PC-3 (cell line): ENCODE data around the gene DNAH1. TPM values are rescaled to one million over a fixed set of nuclear protein-coding genes. Genes with fewer than 3 reads are reported as not detected.

ENCODE experiments used
- ATAC-seq: fragments of 200-7000 bp; cut with Tn5 transposase; 2 replicates; pipeline ENCODE4 v1.9.1; 2020; ENCODE audit warnings: mild to moderate bottlenecking, moderate library complexity
- BruUV-seq: library from RNA; stranded (reverse); fragments of 400-500 nt; replicated peaks from 2 replicates; lab custom pipeline; 2021; lab: Mats Ljungman, UMichigan
- CTCF ChIA-PET: fragments of 300-600 bp; sonication (Branson Sonifier 250); formaldehyde crosslinking; loops from one replicate; lab custom pipeline; 2022; ENCODE audit warnings: antibody characterized with exemption; lab: Charles Lee
- POLR2A ChIA-PET: fragments of 300-600 bp; sonication (Branson Sonifier 250); formaldehyde crosslinking; loops from one replicate; lab custom pipeline; 2022; ENCODE audit warnings: antibody characterized with exemption; ENCODE audit not compliant: unreplicated experiment; lab: Charles Lee
- DNase-seq: peaks from one replicate; pipeline ENCODE4 v3.0.0-alpha.2; 2015
- H2AFZ ChIP-seq: fragments of 300-600 bp; sonication (generic); 2 replicates; pipeline ENCODE4 v1.6.0; 2016; ENCODE audit warnings: antibody characterized with exemption, low read length
- H3F3A ChIP-seq: fragments of 300-600 bp; sonication (generic); one replicate; pipeline ENCODE4 v1.6.0; 2017; ENCODE audit warnings: antibody characterized with exemption, low read length, control low read depth, mild to moderate bottlenecking; ENCODE audit not compliant: unreplicated experiment
- H3K27ac ChIP-seq: fragments of 300-600 bp; sonication (generic); 2 replicates; pipeline ENCODE4 v1.5.1; 2016; ENCODE audit warnings: mild to moderate bottlenecking, low read length
- H3K27me3 ChIP-seq: fragments of 300-600 bp; sonication (generic); 2 replicates; pipeline ENCODE4 v1.6.1; 2016; ENCODE audit warnings: low read length, mixed read lengths
- H3K36me3 ChIP-seq: fragments of 300-600 bp; sonication (generic); 2 replicates; pipeline ENCODE4 v1.6.1; 2016; ENCODE audit warnings: low read depth, mixed run types, low read length, mixed read lengths
- H3K4me1 ChIP-seq: fragments of 300-600 bp; sonication (generic); 2 replicates; pipeline ENCODE4 v1.5.1; 2016; ENCODE audit warnings: low read length; ENCODE audit not compliant: insufficient read depth
- H3K4me2 ChIP-seq: fragments of 300-600 bp; sonication (generic); 2 replicates; pipeline ENCODE4 v1.6.0; 2016; ENCODE audit warnings: low read length
- H3K4me3 ChIP-seq: fragments of 300-600 bp; sonication (generic); 2 replicates; pipeline ENCODE4 v1.5.1; 2016; ENCODE audit warnings: mild to moderate bottlenecking, low read length, mixed read lengths
- H3K79me2 ChIP-seq: fragments of 300-600 bp; sonication (generic); 2 replicates; pipeline ENCODE4 v1.6.1; 2017; ENCODE audit warnings: low read length, mixed read lengths
- H3K9ac ChIP-seq: fragments of 300-600 bp; sonication (generic); 2 replicates; pipeline ENCODE4 v1.6.0; 2016; ENCODE audit warnings: mild to moderate bottlenecking, low read length
- H3K9me2 ChIP-seq: fragments of 300-600 bp; sonication (generic); replicated peaks from 2 replicates; pipeline ENCODE4 v1.6.1; 2016; ENCODE audit warnings: mixed run types, low read length, mixed read lengths
- H3K9me3 ChIP-seq: fragments of 300-600 bp; sonication (generic); 2 replicates; pipeline ENCODE4 v1.6.1; 2016; ENCODE audit warnings: low read length, mixed read lengths
- H4K20me1 ChIP-seq: fragments of 300-600 bp; sonication (generic); 2 replicates; pipeline ENCODE4 v1.6.1; 2016; ENCODE audit warnings: low read length, mixed read lengths
- EZH2 ChIP-seq: fragments of 300-600 bp; sonication (generic); IDR thresholded peaks from one replicate; pipeline ENCODE4 v1.6.1; 2017; ENCODE audit warnings: antibody characterized with exemption, mild to moderate bottlenecking, low read length; ENCODE audit not compliant: unreplicated experiment
- EZH2phosphoT487 ChIP-seq: fragments of 300-600 bp; sonication (generic); IDR thresholded peaks from 2 replicates; pipeline ENCODE4 v1.6.1; 2018; ENCODE audit warnings: mild to moderate bottlenecking, antibody characterized with exemption, low read length, borderline replicate concordance
- intact Hi-C: fragments of 100-400 bp; cut with micrococcal nuclease; formaldehyde crosslinking; loops from 2 replicates; pipeline ENCODE4 v1.9.0; 2023
- total RNA-seq: library from RNA; depleted of rRNA; stranded (reverse); fragments of >200 nt; gene quantifications from 2 replicates; pipeline ENCODE4 v1.2.3, GENCODE V29; 2014
- TF ChIP-seq, protein P1 (sequence below): fragments of 300-600 bp; sonication (generic); conservative IDR thresholded peaks from 2 replicates; pipeline ENCODE4 v1.5.1; 2017; ENCODE audit warnings: antibody characterized with exemption, low read depth, mild to moderate bottlenecking, low read length

Gene DNAH1
- total RNA-seq, 1 experiment from 2014 or later, result 2.2 TPM

DNA sequence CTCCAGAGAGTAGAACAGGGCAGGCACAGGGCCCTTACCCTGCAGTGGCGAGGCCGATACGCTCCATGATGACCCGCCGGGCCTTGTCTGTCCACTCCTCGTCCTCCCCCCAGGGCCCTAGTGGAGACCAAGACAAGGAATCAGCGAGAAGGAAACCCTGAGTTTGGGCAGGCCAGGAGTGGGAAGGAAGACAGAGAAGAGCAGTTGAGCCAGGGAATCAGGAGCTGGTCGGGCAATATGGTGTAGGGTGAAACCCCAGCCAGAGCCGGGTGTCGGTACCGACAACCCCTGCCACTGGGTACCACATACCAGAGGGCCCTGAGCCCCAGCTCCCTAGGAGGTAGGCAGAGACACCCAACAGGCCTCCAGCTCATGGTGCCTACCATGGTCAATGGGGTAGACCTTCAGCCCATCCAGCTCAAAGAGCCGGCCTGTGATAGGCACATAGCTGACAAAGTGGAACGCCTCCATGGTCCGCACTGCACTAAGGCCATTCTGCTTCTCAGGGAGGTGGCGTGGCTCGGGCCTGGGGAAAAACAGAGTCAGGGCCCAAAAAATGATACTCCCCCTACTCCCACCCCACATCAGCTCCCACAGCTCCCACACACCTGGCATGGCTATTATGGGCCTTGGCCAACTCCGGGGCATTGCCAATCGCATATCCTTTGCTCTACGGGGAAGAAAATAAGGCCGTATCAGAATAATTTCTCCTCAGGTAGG is 90.8 kb downstream of the DNAH1 start:
- no peak overlapping the region for H3K9ac ChIP-seq
- ChIA-PET POLR2A (no interaction called here), CTCF (no interaction called here)
- no peaks in the 10 kb centered on the region for H4K20me1 ChIP-seq
- H3K4me2 ChIP-seq, result no peak overlapping the region
- peaks cover 18% of the 10 kb centered on the region for H3K4me1 ChIP-seq
- no peak overlapping the region for H3K4me3 ChIP-seq
- no peaks in the 10 kb centered on the region for H3K9me2 ChIP-seq
- ATAC-seq, result no peak
- peaks cover 55% of the 10 kb centered on the region for H3K36me3 ChIP-seq
- no peaks in the 10 kb centered on the region for H3K9me3 ChIP-seq
- no peaks in the 10 kb centered on the region for H3F3A ChIP-seq
- no peak for DNase-seq
- BruUV-seq, result no TSS peak
- no peaks in the 10 kb centered on the region for H3K27me3 ChIP-seq
- H3K27ac ChIP-seq, result no peak overlapping the region
- TF ChIP-seq EZH2 (no peak), EZH2phosphoT487 (no peak)
- TF ChIP-seq, protein P1, sequence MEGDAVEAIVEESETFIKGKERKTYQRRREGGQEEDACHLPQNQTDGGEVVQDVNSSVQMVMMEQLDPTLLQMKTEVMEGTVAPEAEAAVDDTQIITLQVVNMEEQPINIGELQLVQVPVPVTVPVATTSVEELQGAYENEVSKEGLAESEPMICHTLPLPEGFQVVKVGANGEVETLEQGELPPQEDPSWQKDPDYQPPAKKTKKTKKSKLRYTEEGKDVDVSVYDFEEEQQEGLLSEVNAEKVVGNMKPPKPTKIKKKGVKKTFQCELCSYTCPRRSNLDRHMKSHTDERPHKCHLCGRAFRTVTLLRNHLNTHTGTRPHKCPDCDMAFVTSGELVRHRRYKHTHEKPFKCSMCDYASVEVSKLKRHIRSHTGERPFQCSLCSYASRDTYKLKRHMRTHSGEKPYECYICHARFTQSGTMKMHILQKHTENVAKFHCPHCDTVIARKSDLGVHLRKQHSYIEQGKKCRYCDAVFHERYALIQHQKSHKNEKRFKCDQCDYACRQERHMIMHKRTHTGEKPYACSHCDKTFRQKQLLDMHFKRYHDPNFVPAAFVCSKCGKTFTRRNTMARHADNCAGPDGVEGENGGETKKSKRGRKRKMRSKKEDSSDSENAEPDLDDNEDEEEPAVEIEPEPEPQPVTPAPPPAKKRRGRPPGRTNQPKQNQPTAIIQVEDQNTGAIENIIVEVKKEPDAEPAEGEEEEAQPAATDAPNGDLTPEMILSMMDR, result no peak
- intact Hi-C loops, result no loop called here
- peaks cover 39% of the 10 kb centered on the region for H3K79me2 ChIP-seq
- no peak overlapping the region for H2AFZ ChIP-seq

DNA sequence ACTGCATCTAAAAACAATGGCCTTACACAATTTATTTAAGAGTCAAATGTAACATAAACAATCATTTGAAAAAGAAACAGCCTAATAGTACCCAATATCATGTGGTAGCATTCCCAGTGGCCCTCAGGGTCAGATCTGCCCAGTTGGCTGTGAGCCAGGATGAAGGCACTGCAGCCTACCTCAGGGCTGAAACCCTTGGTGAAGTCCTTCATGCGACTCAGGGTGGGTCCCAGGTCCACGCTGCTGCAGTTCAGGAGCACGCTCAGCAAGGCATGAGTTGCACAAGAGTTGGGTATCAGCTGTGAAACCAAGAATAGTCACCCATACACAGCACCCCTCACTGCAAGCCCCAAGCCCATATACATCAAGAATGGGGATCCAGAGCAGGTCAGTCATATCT is 91.7 kb downstream of the DNAH1 start:
- DNase-seq (no peak), ATAC-seq (no peak)
- no peak overlapping the region for H3K27ac ChIP-seq
- ChIA-PET CTCF (no interaction called here), POLR2A (no interaction called here)
- intact Hi-C loops, result no loop called here
- H4K20me1 ChIP-seq, result no peaks in the 10 kb centered on the region
- H3K79me2 ChIP-seq, result peaks cover 40% of the 10 kb centered on the region
- no peak overlapping the region for H3K4me2 ChIP-seq
- BruUV-seq, result no TSS peak
- no peak overlapping the region for H3K9ac ChIP-seq
- H3F3A ChIP-seq, result no peaks in the 10 kb centered on the region
- TF ChIP-seq EZH2 (no peak), EZH2phosphoT487 (no peak)
- TF ChIP-seq, protein P1, result no peak
- no peak overlapping the region for H3K4me3 ChIP-seq
- no peaks in the 10 kb centered on the region for H3K9me3 ChIP-seq
- H3K27me3 ChIP-seq, result no peaks in the 10 kb centered on the region
- H3K36me3 ChIP-seq, result peaks cover 48% of the 10 kb centered on the region
- peaks cover 26% of the 10 kb centered on the region for H3K4me1 ChIP-seq
- H2AFZ ChIP-seq, result no peak overlapping the region
- H3K9me2 ChIP-seq, result no peaks in the 10 kb centered on the region

DNA sequence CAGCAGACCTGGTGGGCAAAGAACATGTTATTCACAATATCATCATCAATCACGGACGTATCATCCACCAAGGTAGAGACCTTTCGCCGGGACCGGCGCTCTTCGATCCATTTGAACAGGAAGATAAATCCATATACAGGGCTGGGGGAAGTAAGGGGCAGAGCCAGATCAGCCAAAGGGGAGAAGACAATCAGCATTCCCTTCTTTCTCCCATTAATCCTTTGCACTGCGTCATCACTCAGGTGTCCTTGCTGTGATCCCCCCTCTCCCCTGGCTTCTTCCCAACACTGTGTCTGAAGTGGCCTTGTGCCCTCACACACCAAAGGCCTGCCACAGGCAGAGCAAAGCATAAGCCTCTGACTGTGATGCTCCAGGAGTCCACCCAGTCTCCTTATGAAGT is 92.3 kb downstream of the DNAH1 start:
- Histone ChIP-seq H3K27ac (no peak overlapping the region), H3F3A (no peaks in the 10 kb centered on the region), H3K9me2 (no peaks in the 10 kb centered on the region), H3K9me3 (no peaks in the 10 kb centered on the region), H3K4me2 (peak overlapping the region; percentile 99), H3K36me3 (peaks cover 41% of the 10 kb centered on the region), H3K27me3 (no peaks in the 10 kb centered on the region), H2AFZ (no peak overlapping the region), H3K4me3 (peak overlapping the region; percentile 99; the same call in 1 of the 2 replicates), H4K20me1 (no peaks in the 10 kb centered on the region), H3K9ac (peak overlapping the region; percentile 96; the same call in 1 of the 2 replicates), H3K79me2 (peaks cover 40% of the 10 kb centered on the region), H3K4me1 (peaks cover 30% of the 10 kb centered on the region)
- TF ChIP-seq, protein P1, result no peak
- TF ChIP-seq EZH2 (no peak), EZH2phosphoT487 (no peak)
- ChIA-PET POLR2A (no interaction called here), CTCF (no interaction called here)
- BruUV-seq, result no TSS peak
- ATAC-seq (no peak), DNase-seq (no peak)
- intact Hi-C loops, result no loop called here
